GM23338 (cell line): ENCODE measurements around the gene MCC. TPM values are rescaled to one million over a fixed set of nuclear protein-coding genes. Genes with fewer than 3 reads are reported as not detected.

ENCODE experiments used
- ATAC-seq: fragments of 200-7000 bp; cut with Tn5 transposase; 3 replicates; pipeline ENCODE4 v1.9.1; 2020
- DNase-seq: peaks from one replicate; pipeline ENCODE4 v3.0.0-alpha.2; 2015; ENCODE audit warnings: low spot score
- H2AFZ ChIP-seq: fragments of 200-600 bp; sonication (generic); 2 replicates; pipeline ENCODE4 v1.8.0; 2016; ENCODE audit warnings: antibody characterized with exemption, mild to moderate bottlenecking, moderate library complexity
- H3F3A ChIP-seq: fragments of 200-600 bp; sonication (generic); replicated peaks from 2 replicates; pipeline ENCODE4 v1.8.0; 2017; ENCODE audit warnings: antibody characterized with exemption, mixed run types, low read depth
- H3K27ac ChIP-seq: fragments of 200-600 bp; sonication (generic); 2 replicates; pipeline ENCODE4 v1.6.1; 2016; ENCODE audit warnings: low read depth
- H3K27me3 ChIP-seq: fragments of 200-600 bp; sonication (generic); 2 replicates; pipeline ENCODE4 v1.8.0; 2016; ENCODE audit warnings: mild to moderate bottlenecking, mixed run types, moderate library complexity; ENCODE audit not compliant: insufficient read depth
- H3K36me3 ChIP-seq: fragments of 200-600 bp; sonication (generic); 2 replicates; pipeline ENCODE4 v1.8.0; 2016; ENCODE audit warnings: mild to moderate bottlenecking; ENCODE audit not compliant: insufficient read depth
- H3K4me1 ChIP-seq: fragments of 200-600 bp; sonication (generic); 2 replicates; pipeline ENCODE4 v1.8.0; 2016; ENCODE audit warnings: mild to moderate bottlenecking, moderate library complexity; ENCODE audit not compliant: insufficient read depth
- H3K4me2 ChIP-seq: fragments of 200-600 bp; sonication (generic); 2 replicates; pipeline ENCODE4 v1.7.1; 2017; ENCODE audit warnings: mixed run types
- H3K4me3 ChIP-seq: fragments of 200-600 bp; sonication (generic); 2 replicates; pipeline ENCODE4 v1.6.1; 2016; ENCODE audit warnings: mixed run types
- H3K79me2 ChIP-seq: fragments of 200-600 bp; sonication (generic); replicated peaks from 2 replicates; pipeline ENCODE4 v1.8.0; 2017; ENCODE audit warnings: mild to moderate bottlenecking; ENCODE audit not compliant: insufficient read depth
- H3K9me2 ChIP-seq: fragments of 200-600 bp; sonication (generic); 2 replicates; pipeline ENCODE4 v1.8.0; 2017; ENCODE audit not compliant: insufficient read depth
- H4K20me1 ChIP-seq: fragments of 200-600 bp; sonication (generic); replicated peaks from 2 replicates; pipeline ENCODE4 v1.8.0; 2017; ENCODE audit warnings: mild to moderate bottlenecking; ENCODE audit not compliant: insufficient read depth
- H3K27ac Mint-ChIP-seq: 2 replicates; pipeline ENCODE4 v1.8.0; 2020; ENCODE audit warnings: inconsistent platforms, mild to moderate bottlenecking, moderate library complexity, mixed read lengths
- H3K27me3 Mint-ChIP-seq: 3 replicates; pipeline ENCODE4 v1.8.0; 2022; ENCODE audit warnings: low read depth, mild to moderate bottlenecking, moderate library complexity, mixed read lengths, inconsistent platforms; ENCODE audit not compliant: insufficient read depth, poor library complexity
- H3K36me3 Mint-ChIP-seq: 3 replicates; pipeline ENCODE4 v1.8.0; 2021; ENCODE audit warnings: low read depth, mild to moderate bottlenecking, inconsistent platforms, moderate library complexity, mixed read lengths
- H3K4me1 Mint-ChIP-seq: 3 replicates; pipeline ENCODE4 v1.8.0; 2020; ENCODE audit warnings: mild to moderate bottlenecking, inconsistent platforms, mixed read lengths
- H3K4me3 Mint-ChIP-seq: 3 replicates; pipeline ENCODE4 v1.8.0; 2021; ENCODE audit warnings: moderate library complexity, mild to moderate bottlenecking, inconsistent platforms, mixed read lengths
- H3K9me3 Mint-ChIP-seq: 3 replicates; pipeline ENCODE4 v1.8.0; 2020; ENCODE audit warnings: moderate library complexity, mild to moderate bottlenecking, inconsistent platforms, mixed read lengths
- CREB1 ChIP-seq: fragments of 250-450 bp; sonication (Bioruptor Pico); IDR thresholded peaks from 2 replicates; pipeline ENCODE4 v1.5.0; 2020; ENCODE audit warnings: low read depth, mild to moderate bottlenecking, moderate library complexity
- CTCF ChIP-seq, 2 experiments: fragments of 200-600 bp in 1 of 2; sonication (generic) in 1 of 2; conservative IDR thresholded peaks; 2 replicates each; pipeline versions ENCODE4 v1.5.1 to v1.6.1; 2016 to 2017; ENCODE audit warnings: antibody characterized with exemption in 2 of 2, low read depth in 2 of 2, mild to moderate bottlenecking in 2 of 2, moderate library complexity in 1 of 2
- ETS1 ChIP-seq: IDR thresholded peaks from 2 replicates; pipeline ENCODE4 v1.6.1; 2016; ENCODE audit warnings: antibody characterized with exemption
- EZH2 ChIP-seq: fragments of 200-600 bp; sonication (generic); IDR thresholded peaks from one replicate; pipeline ENCODE4 v1.8.0; 2017; ENCODE audit warnings: antibody characterized with exemption, mild to moderate bottlenecking, low read depth; ENCODE audit not compliant: unreplicated experiment
- EZH2phosphoT487 ChIP-seq: fragments of 200-600 bp; sonication (generic); IDR thresholded peaks from one replicate; pipeline ENCODE4 v1.8.1; 2018; ENCODE audit warnings: antibody characterized with exemption; ENCODE audit not compliant: unreplicated experiment
- JUNB ChIP-seq: IDR thresholded peaks from one replicate; pipeline ENCODE4 v1.6.1; 2016; ENCODE audit warnings: antibody characterized with exemption; ENCODE audit not compliant: unreplicated experiment
- NANOG ChIP-seq: IDR thresholded peaks from 2 replicates; pipeline ENCODE4 v1.6.1; 2016; ENCODE audit warnings: antibody characterized with exemption, borderline replicate concordance
- POLR2AphosphoS5 ChIP-seq: IDR thresholded peaks from 2 replicates; pipeline ENCODE4 v1.6.1; 2016; ENCODE audit warnings: antibody characterized with exemption, low read depth
- REST ChIP-seq: IDR thresholded peaks from one replicate; pipeline ENCODE4 v1.6.1; 2018; ENCODE audit warnings: antibody characterized with exemption; ENCODE audit not compliant: unreplicated experiment
- STAT1 ChIP-seq: IDR thresholded peaks from one replicate; pipeline ENCODE4 v1.6.1; 2016; ENCODE audit warnings: antibody characterized with exemption; ENCODE audit not compliant: unreplicated experiment
- ZNF114 ChIP-seq: fragments of 250-450 bp; sonication (Bioruptor Pico); IDR thresholded peaks from 2 replicates; pipeline ENCODE4 v1.5.0; 2020; ENCODE audit warnings: mild to moderate bottlenecking, moderate library complexity
- ZNF331 ChIP-seq: fragments of 250-450 bp; sonication (Bioruptor Pico); IDR thresholded peaks from 2 replicates; pipeline ENCODE4 v1.5.0; 2020; ENCODE audit warnings: low read depth, mild to moderate bottlenecking, moderate library complexity
- ZNF462 ChIP-seq: fragments of 250-450 bp; sonication (Bioruptor Pico); IDR thresholded peaks from 2 replicates; pipeline ENCODE4 v1.5.0; 2020; ENCODE audit warnings: mild to moderate bottlenecking, moderate library complexity
- polyA plus RNA-seq: library from polyadenylated mRNA; unstranded; fragments of >200 nt; fragmentation: Nextera tagmentation; extraction: Ambion mirVana; gene quantifications from 2 replicates; pipeline ENCODE4 v1.2.1, GENCODE V29; 2016
- total RNA-seq: library from RNA; depleted of rRNA; stranded (reverse); fragments of >200 nt; shearing (Covaris generic); gene quantifications from 2 replicates; pipeline ENCODE4 v1.2.3, GENCODE V29; 2014

MCC gene
- total and polyA plus RNA-seq, 2 experiments from 2014 or later = 3.8 to 10.1 TPM

- Mint-ChIP-seq H3K4me1 (peaks cover 11% of the 10 kb centered on the region), H3K36me3 (no peaks in the 10 kb centered on the region), H3K9me3 (no peaks in the 10 kb centered on the region), H3K4me3 (no peak overlapping the region), H3K27ac (no peak overlapping the region), H3K27me3 (no peaks in the 10 kb centered on the region)
- no peaks in the 10 kb centered on the region for H3K9me2 ChIP-seq
- H3K36me3 ChIP-seq = no peaks in the 10 kb centered on the region
- H3K4me2 ChIP-seq = no peak overlapping the region
- H3K27me3 ChIP-seq = no peaks in the 10 kb centered on the region
- no peaks in the 10 kb centered on the region for H4K20me1 ChIP-seq
- no peak overlapping the region for H3K4me3 ChIP-seq
- H3K27ac ChIP-seq = no peak overlapping the region
- H3K79me2 ChIP-seq = no peaks in the 10 kb centered on the region
- peaks cover 5% of the 10 kb centered on the region; the same call in 1 of the 2 replicates for H3K4me1 ChIP-seq
- DNase-seq (no peak), ATAC-seq (no peak)
- TF ChIP-seq ETS1 = no peak
- TF ChIP-seq NANOG = no peak
- TF ChIP-seq ZNF114 = no peak
- TF ChIP-seq CREB1 (CRISPR knock-in tag) = no peak
- no peak for TF ChIP-seq JUNB
- TF ChIP-seq ZNF462 (CRISPR knock-in tag) = no peak
- TF ChIP-seq ZNF331 (CRISPR knock-in tag) = no peak
- no peak for TF ChIP-seq CTCF (conservative IDR thresholded peaks at IDR 0.05; ENCODE audit: low read depth in 2 of 2)
- no peak for TF ChIP-seq EZH2
- TF ChIP-seq STAT1 = no peak
- TF ChIP-seq POLR2AphosphoS5 = no peak
- no peak for TF ChIP-seq EZH2phosphoT487
- no peak for TF ChIP-seq REST
- no peaks in the 10 kb centered on the region for H3F3A ChIP-seq
- no peak overlapping the region for H2AFZ ChIP-seq
These were observed 315.9 kb downstream of the MCC start for GRCh38 chr5:113172231-113172826.
